GM12878 (cell line): ENCODE measurements around the gene SOD2.
"Not testable (repeated sequence)": the region's sequence is repeated elsewhere in the genome, so short reads cannot be mapped to it uniquely, and the experiment has no call there.

Experiments used
- BHLHE40 ChIP-seq, 2 experiments: fragments of 450-650 bp in 1 of 2; IDR thresholded peaks; 2 replicates each; pipeline ENCODE4 v1.6.1; 2011 to 2017; ENCODE audit warnings: low read depth in 2 of 2, borderline replicate concordance in 1 of 2, improper control_type of control experiment in 1 of 2, low read length in 1 of 2, mild to moderate bottlenecking in 1 of 2
- DPF2 ChIP-seq: fragments of 450-650 bp; IDR thresholded peaks from 2 replicates; pipeline ENCODE4 v1.6.1; 2017; ENCODE audit warnings: mild to moderate bottlenecking
- EED ChIP-seq: sonication (generic); IDR thresholded peaks from 2 replicates; pipeline ENCODE4 v1.6.1; 2016; ENCODE audit warnings: antibody characterized with exemption, low read depth
- IRF3 ChIP-seq: fragments of 450-650 bp; IDR thresholded peaks from 2 replicates; pipeline ENCODE4 v1.6.1; 2014; ENCODE audit warnings: mild to moderate bottlenecking
- MTA3 ChIP-seq: IDR thresholded peaks from 2 replicates; pipeline ENCODE4 v1.6.1; 2012; ENCODE audit warnings: low read length, inconsistent platforms, borderline replicate concordance
- MXI1 ChIP-seq: fragments of 150-350 bp; IDR thresholded peaks from 2 replicates; pipeline ENCODE4 v1.6.1; 2011; ENCODE audit warnings: low read depth, mild to moderate bottlenecking, inconsistent platforms, low read length, improper control_type of control experiment
- POLR2A ChIP-seq: IDR thresholded peaks from 2 replicates; pipeline ENCODE4 v1.6.1; 2011; ENCODE audit warnings: low read depth, mild to moderate bottlenecking, low read length
- RAD51 ChIP-seq: fragments of 450-650 bp; IDR thresholded peaks from 2 replicates; pipeline ENCODE4 v1.6.1; 2016; ENCODE audit warnings: moderate library complexity, mild to moderate bottlenecking, inconsistent platforms
- YBX1 ChIP-seq: fragments of 450-650 bp; IDR thresholded peaks from 2 replicates; pipeline ENCODE4 v1.6.1; 2016; ENCODE audit warnings: antibody characterized with exemption
- TF ChIP-seq, protein P1 (sequence below), 3 experiments: IDR thresholded peaks in 2 of 3; conservative IDR thresholded peaks in 1 of 3; 2 replicates each; pipeline ENCODE4 v1.5.1; 2011; ENCODE audit warnings: low read depth in 3 of 3, low read length in 3 of 3, mild to moderate bottlenecking in 3 of 3, control low read depth in 2 of 3, moderate library complexity in 2 of 3, inconsistent platforms in 1 of 3, mixed read lengths in 1 of 3; ENCODE audit not compliant: control insufficient read depth in 2 of 3, insufficient read depth in 1 of 3; ENCODE audit errors: extremely low read depth in 1 of 3
- TF ChIP-seq, protein P2 (sequence below): IDR thresholded peaks from 2 replicates; pipeline ENCODE4 v1.6.1; 2012; ENCODE audit warnings: low read depth, low read length, improper control_type of control experiment

GRCh38 chr6:159732550-159732949 is 39.5 kb upstream of the SOD2 start:
- not testable (repeated sequence) for TF ChIP-seq YBX1; IRF3; DPF2; BHLHE40 (IDR thresholded peaks at IDR 0.05; ENCODE audit: borderline replicate concordance in 1 of 2, low read depth in 2 of 2, low read length in 1 of 2); MXI1; MTA3; EED; POLR2A; RAD51
- TF ChIP-seq, protein P1, sequence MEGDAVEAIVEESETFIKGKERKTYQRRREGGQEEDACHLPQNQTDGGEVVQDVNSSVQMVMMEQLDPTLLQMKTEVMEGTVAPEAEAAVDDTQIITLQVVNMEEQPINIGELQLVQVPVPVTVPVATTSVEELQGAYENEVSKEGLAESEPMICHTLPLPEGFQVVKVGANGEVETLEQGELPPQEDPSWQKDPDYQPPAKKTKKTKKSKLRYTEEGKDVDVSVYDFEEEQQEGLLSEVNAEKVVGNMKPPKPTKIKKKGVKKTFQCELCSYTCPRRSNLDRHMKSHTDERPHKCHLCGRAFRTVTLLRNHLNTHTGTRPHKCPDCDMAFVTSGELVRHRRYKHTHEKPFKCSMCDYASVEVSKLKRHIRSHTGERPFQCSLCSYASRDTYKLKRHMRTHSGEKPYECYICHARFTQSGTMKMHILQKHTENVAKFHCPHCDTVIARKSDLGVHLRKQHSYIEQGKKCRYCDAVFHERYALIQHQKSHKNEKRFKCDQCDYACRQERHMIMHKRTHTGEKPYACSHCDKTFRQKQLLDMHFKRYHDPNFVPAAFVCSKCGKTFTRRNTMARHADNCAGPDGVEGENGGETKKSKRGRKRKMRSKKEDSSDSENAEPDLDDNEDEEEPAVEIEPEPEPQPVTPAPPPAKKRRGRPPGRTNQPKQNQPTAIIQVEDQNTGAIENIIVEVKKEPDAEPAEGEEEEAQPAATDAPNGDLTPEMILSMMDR (IDR thresholded peaks at IDR 0.05 in 2 of 3, conservative IDR thresholded peaks at IDR 0.05 in 1 of 3; ENCODE audit: control insufficient read depth in 2 of 3, extremely low read depth in 1 of 3, insufficient read depth in 1 of 3, low read depth in 3 of 3, low read length in 3 of 3) = not testable (repeated sequence)
- TF ChIP-seq, protein P2, sequence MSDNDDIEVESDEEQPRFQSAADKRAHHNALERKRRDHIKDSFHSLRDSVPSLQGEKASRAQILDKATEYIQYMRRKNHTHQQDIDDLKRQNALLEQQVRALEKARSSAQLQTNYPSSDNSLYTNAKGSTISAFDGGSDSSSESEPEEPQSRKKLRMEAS = not testable (repeated sequence)
